Measurements from ENCODE around the gene PIGW.

The PIGW gene

DNA sequence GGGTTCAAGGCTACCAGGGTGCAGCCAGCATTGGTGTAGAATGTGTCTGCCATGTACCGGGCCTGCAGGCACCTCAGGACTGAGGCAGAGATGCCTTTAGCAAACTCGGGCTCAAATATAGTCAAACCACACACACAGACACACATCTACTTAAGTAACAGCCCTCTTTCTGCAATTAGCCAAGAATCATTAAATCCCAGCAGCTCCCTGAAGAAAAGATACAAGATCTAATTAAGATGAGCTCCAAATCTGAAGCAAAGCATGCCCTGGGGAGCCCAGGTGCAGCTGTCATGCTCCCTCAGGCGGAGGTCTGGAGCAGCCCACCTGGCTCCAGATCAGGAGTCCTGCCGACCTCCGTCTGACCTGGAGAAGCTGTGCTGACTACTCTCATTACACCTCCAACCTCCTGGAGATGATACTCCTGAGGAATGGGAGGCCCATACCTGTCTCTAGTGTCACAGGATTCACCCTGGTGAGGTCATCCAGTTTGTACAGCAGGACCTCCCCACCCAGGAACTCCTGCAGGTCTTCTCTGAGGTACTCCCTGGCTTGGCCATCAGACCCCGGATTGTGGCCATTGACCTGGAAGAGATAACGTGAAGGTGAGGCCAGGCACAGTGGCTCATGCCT lies 7.1 kb upstream of the PIGW start:
- H3K4me1 ChIP-seq (ENCODE audit: control insufficient read depth, insufficient read depth, low read length) = no peaks in the 10 kb centered on the region
- H3K36me3 ChIP-seq (ENCODE audit: control insufficient read depth, insufficient read depth, low read length) = peaks cover 43% of the 10 kb centered on the region
- no peak for DNase-seq (ENCODE audit: low read depth, low spot score)
- H3K9me3 ChIP-seq (ENCODE audit: control insufficient read depth, insufficient read depth, low read length) = no peaks in the 10 kb centered on the region
- H3K27me3 ChIP-seq (ENCODE audit: control insufficient read depth, insufficient read depth, low read length) = no peaks in the 10 kb centered on the region
- WGBS (ENCODE audit: insufficient coverage, insufficient read length) = no CpG with 5 or more reads among the region's 7 CpGs
- no peak overlapping the region for H3K4me3 ChIP-seq (ENCODE audit: low read length)
- H3K27ac ChIP-seq (ENCODE audit: low read length) = no peak overlapping the region

DNA sequence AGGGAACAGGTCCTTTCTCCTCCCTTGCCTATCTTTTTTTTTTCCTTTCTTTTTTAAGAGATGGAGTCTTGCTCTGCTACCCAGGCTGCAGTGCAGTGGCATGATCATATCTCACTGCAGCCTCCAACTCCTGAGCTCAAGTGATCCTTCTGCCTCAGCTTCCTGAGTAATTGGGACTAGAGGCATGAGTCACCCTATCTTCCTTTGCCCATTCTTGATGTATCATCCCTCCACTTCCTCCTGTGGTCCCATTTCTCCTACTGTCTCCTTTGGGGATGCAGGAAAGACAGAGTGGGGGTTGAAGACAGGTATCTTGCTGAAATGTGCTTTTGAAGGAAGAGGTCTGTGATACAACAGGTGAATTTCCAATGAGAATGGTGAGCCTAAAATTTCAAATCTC lies 5.7 kb upstream of the PIGW start:
- peaks cover 43% of the 10 kb centered on the region for H3K36me3 ChIP-seq (ENCODE audit: control insufficient read depth, insufficient read depth, low read length)
- no peak overlapping the region for H3K4me3 ChIP-seq (ENCODE audit: low read length)
- H3K9me3 ChIP-seq (ENCODE audit: control insufficient read depth, insufficient read depth, low read length) = no peaks in the 10 kb centered on the region
- H3K27me3 ChIP-seq (ENCODE audit: control insufficient read depth, insufficient read depth, low read length) = no peaks in the 10 kb centered on the region
- no peak overlapping the region for H3K27ac ChIP-seq (ENCODE audit: low read length)
- no peak for DNase-seq (ENCODE audit: low read depth, low spot score)
- no peaks in the 10 kb centered on the region for H3K4me1 ChIP-seq (ENCODE audit: control insufficient read depth, insufficient read depth, low read length)

DNA sequence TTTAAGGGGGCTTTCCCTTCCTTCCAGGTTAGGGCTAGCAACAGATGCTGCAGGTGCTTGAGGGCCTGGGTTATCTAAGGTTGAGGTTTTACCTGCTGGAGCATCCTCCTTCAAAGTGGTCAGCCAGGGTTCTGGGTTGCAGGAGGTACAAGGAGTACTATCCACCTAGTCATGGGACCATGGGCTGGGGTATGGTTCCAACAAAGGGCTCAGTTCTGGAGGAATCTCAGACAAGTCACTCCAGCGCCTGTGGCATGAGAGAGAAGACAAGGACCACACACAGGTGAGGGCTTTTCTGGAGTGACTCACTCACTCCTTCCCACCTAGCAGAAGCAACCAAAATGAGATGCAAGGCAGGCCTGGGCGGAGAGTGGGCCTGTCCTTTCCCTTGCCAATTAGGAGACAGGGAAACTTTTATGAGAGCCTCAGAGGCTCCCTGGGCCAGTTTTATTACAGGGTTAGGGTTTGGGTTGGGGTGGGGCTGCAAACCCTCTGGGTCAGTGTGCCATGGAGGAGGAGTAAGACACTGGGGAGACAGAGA lies 2.3 kb upstream of the PIGW start:
- H3K4me3 ChIP-seq (ENCODE audit: low read length) = no peak overlapping the region
- no peak for DNase-seq (ENCODE audit: low read depth, low spot score)
- no peaks in the 10 kb centered on the region for H3K9me3 ChIP-seq (ENCODE audit: control insufficient read depth, insufficient read depth, low read length)
- peaks cover 24% of the 10 kb centered on the region for H3K36me3 ChIP-seq (ENCODE audit: control insufficient read depth, insufficient read depth, low read length)
- H3K27ac ChIP-seq (ENCODE audit: low read length) = no peak overlapping the region
- H3K27me3 ChIP-seq (ENCODE audit: control insufficient read depth, insufficient read depth, low read length) = no peaks in the 10 kb centered on the region
- no CpG with 5 or more reads among the region's 2 CpGs for WGBS (ENCODE audit: insufficient coverage, insufficient read length)
- no peaks in the 10 kb centered on the region for H3K4me1 ChIP-seq (ENCODE audit: control insufficient read depth, insufficient read depth, low read length)

DNA sequence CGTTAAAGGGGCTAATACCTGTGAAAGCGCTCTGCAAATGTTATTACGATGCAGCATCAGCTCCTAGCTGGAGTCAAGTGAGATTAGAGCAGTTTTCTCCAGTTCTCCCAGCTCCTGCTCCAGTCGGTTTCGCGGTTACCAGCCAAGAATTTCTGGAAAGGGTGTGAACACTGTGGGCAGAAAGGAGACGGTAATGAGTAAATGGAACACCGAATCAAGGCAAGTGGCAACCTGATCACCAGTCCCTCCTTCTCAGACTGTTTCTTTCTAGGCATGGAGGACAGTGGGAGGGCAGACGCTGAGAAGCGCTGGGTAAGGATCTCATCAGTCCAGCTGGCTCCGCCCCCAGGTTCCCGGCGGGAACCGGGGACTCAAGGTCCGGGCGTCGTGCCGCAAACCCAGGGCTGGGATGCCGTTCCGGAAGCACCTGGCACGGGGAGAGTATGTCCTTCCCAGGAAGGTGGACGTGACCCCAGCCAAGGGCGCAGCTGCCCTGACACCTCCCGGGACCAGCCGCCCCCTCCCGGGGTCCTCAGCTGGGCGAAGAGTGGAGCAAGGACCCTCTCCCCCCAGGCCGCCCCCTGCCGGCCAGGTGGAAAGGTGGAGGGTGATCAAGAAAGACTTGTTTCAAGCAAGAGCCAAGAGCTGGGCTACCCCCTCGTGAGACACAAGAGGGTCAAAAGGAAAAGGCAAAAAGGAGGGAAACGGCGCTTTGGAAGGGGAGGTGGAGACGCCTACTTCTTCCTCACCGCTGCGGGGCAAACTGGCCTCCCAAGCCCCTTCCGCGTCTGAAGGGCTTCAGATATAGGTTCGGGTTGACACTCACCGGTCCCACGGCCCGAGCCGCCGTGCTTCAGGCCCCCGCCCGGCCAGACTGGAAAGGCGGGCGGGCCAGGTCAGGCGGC lies 600 bp upstream of the PIGW start:
- no peak overlapping the region for H3K27ac ChIP-seq (ENCODE audit: low read length)
- DNase-seq (ENCODE audit: low read depth, low spot score) = peak; percentile 55
- peak overlapping the region; percentile 92; the same call in 1 of the 2 replicates for H3K4me3 ChIP-seq (ENCODE audit: low read length)
- H3K36me3 ChIP-seq (ENCODE audit: control insufficient read depth, insufficient read depth, low read length) = peaks cover 15% of the 10 kb centered on the region; the same call in 1 of the 2 replicates
- WGBS (ENCODE audit: insufficient coverage, insufficient read length) = no CpG with 5 or more reads among the region's 48 CpGs
- no peaks in the 10 kb centered on the region for H3K27me3 ChIP-seq (ENCODE audit: control insufficient read depth, insufficient read depth, low read length)
- H3K4me1 ChIP-seq (ENCODE audit: control insufficient read depth, insufficient read depth, low read length) = no peaks in the 10 kb centered on the region
- H3K9me3 ChIP-seq (ENCODE audit: control insufficient read depth, insufficient read depth, low read length) = no peaks in the 10 kb centered on the region

DNA sequence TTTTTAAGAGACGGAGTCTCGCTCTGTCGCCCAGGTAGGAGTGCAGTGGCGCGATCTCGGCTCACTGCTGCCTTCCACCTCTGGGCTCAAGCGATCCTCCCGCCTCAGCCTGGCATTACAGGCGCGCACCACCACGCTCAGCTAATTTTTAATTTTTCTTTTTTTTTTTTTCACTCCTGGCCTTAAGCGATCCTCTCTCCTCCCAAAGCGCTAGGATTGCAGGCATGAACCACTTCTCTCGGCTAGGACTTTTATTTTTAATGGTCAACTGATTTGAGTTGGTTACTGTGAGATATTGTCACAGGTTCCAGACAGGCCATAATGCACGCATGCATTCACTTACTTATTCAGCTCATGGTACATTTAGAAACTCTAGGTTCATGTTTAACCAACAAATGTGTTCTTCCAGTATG lies 888 bp downstream of the PIGW start:
- peak overlapping the region; percentile 92 for H3K4me3 ChIP-seq (ENCODE audit: low read length)
- no peaks in the 10 kb centered on the region for H3K9me3 ChIP-seq (ENCODE audit: control insufficient read depth, insufficient read depth, low read length)
- WGBS (ENCODE audit: insufficient coverage, insufficient read length) = no CpG with 5 or more reads among the region's 15 CpGs
- H3K27ac ChIP-seq (ENCODE audit: low read length) = no peak overlapping the region
- no peaks in the 10 kb centered on the region for H3K27me3 ChIP-seq (ENCODE audit: control insufficient read depth, insufficient read depth, low read length)
- DNase-seq (ENCODE audit: low read depth, low spot score) = no peak
- H3K36me3 ChIP-seq (ENCODE audit: control insufficient read depth, insufficient read depth, low read length) = peaks cover 15% of the 10 kb centered on the region; the same call in 1 of the 2 replicates
- H3K4me1 ChIP-seq (ENCODE audit: control insufficient read depth, insufficient read depth, low read length) = no peaks in the 10 kb centered on the region

DNA sequence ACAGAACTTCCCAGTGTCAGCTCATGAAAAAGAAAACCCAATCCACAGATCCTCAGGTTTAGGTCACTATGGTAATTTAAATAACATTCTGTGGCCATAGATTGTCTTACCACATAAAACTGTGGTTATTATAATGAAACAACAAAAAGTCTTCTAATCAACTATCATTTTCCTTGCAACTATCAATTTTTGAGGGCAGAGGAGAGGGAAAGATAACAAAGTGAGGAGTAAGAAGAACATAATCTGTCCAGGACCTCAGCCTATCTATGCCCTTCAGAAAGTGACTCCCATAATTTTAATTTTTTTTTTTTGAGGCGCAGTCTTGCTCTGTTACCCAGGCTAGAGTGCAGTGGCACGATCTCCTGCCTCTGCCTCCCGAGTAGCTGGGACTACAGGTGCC lies 5.9 kb downstream of the PIGW start:
- Histone ChIP-seq H3K27ac (ENCODE audit: low read length) (no peak overlapping the region), H3K4me1 (ENCODE audit: control insufficient read depth, insufficient read depth, low read length) (no peaks in the 10 kb centered on the region), H3K27me3 (ENCODE audit: control insufficient read depth, insufficient read depth, low read length) (no peaks in the 10 kb centered on the region), H3K9me3 (ENCODE audit: control insufficient read depth, insufficient read depth, low read length) (no peaks in the 10 kb centered on the region), H3K4me3 (ENCODE audit: low read length) (no peak overlapping the region), H3K36me3 (ENCODE audit: control insufficient read depth, insufficient read depth, low read length) (no peaks in the 10 kb centered on the region)
- DNase-seq (ENCODE audit: low read depth, low spot score) = no peak
- whole genome bisulfite sequencing (ENCODE audit: insufficient coverage, insufficient read length) = no CpG with 5 or more reads among the region's 3 CpGs

DNA sequence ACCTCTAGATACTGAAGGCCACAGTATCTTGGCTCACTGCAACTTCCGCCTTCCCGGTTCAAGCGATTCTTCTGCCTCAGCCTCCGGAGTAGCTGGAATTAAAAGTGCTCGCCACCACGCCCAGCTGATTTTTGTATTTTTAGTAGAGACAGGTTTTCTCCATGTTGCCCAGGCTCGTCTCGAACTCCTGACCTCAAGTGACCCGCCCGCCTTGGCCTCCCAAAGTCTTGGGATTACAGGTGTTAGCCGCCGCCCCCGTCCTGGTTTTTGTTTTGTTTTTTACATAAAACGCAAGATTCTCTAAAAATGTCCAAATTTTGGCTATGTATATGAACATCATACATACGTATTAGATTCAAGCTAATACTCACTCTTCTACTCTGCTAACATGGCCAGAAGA lies 8.0 kb downstream of the PIGW start:
- no peak overlapping the region for H3K4me3 ChIP-seq (ENCODE audit: low read length)
- H3K9me3 ChIP-seq (ENCODE audit: control insufficient read depth, insufficient read depth, low read length) = no peaks in the 10 kb centered on the region
- no peak overlapping the region for H3K27ac ChIP-seq (ENCODE audit: low read length)
- no peak for DNase-seq (ENCODE audit: low read depth, low spot score)
- no CpG with 5 or more reads among the region's 15 CpGs for WGBS (ENCODE audit: insufficient coverage, insufficient read length)
- H3K36me3 ChIP-seq (ENCODE audit: control insufficient read depth, insufficient read depth, low read length) = no peaks in the 10 kb centered on the region
- no peaks in the 10 kb centered on the region for H3K4me1 ChIP-seq (ENCODE audit: control insufficient read depth, insufficient read depth, low read length)
- H3K27me3 ChIP-seq (ENCODE audit: control insufficient read depth, insufficient read depth, low read length) = no peaks in the 10 kb centered on the region

DNA sequence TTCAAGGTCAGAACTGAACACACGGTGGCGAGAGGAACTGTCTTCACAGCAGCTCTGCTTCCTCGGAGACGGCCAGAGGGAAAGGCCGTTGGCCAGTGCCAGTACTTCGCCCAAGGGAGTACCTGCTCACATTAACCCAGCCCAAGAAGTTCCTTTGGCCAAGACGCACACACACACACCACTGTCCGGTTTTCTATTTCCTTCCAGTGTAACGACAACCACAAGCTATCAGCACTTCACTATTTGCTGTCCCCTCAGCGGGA lies 9.2 kb downstream of the PIGW start:
- DNase-seq (ENCODE audit: low read depth, low spot score) = no peak
- Histone ChIP-seq H3K9me3 (ENCODE audit: control insufficient read depth, insufficient read depth, low read length) (no peaks in the 10 kb centered on the region), H3K4me3 (ENCODE audit: low read length) (peak overlapping the region; percentile 83; the same call in 1 of the 2 replicates), H3K4me1 (ENCODE audit: control insufficient read depth, insufficient read depth, low read length) (no peaks in the 10 kb centered on the region), H3K27me3 (ENCODE audit: control insufficient read depth, insufficient read depth, low read length) (no peaks in the 10 kb centered on the region), H3K36me3 (ENCODE audit: control insufficient read depth, insufficient read depth, low read length) (no peaks in the 10 kb centered on the region), H3K27ac (ENCODE audit: low read length) (no peak overlapping the region)
- WGBS (ENCODE audit: insufficient coverage, insufficient read length) = no CpG with 5 or more reads among the region's 10 CpGs

DNA sequence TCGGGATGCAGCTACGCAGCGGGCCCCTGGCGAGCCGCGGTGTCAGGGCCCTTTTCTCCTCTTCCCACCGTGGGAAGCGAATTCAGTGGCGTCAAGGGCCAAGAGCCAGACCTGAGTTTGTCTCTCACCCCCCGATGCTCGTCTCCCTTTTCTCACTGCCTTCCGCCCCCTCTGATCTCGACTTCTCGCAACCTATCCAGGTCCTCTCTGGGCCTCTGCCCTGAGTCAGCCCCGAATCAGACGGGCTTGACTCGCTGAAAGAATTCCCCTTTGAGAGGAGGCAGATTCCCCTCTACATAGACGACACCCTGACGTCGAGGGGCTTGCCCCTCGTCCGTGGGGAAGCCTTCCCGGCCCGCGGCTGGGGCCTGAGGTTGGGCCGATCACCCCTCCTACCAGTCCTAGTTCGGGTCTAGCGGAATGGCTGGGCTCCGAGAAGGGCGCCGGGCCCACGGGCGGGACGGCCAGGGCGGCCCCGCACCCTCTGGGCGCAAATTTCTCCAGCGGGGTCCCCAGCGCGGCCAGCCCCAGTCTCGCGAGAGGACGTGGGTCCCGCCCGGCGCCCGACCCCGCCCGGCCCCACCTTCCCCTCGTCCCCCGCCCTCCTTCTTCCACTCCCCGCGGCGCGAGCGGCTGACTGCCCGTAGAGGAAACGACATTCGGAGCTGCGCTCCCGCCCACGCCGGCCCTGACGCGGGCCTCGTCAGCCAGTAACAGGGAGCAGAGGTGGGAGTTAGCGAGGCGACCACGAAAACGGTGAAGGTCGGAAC lies 9.7 kb downstream of the PIGW start, which contains the start of gene GGNBP2:
TSS of gene GGNBP2 (plus strand) at position 613 of the 770 bp plus-strand sequence. CDS start 806 bp downstream, outside the sequence.
- Histone ChIP-seq H3K27me3 (ENCODE audit: control insufficient read depth, insufficient read depth, low read length) (no peaks in the 10 kb centered on the region), H3K4me3 (ENCODE audit: low read length) (peak within 1 kb of the TSS; percentile 84), H3K27ac (ENCODE audit: low read length) (no peak within 1 kb of the TSS), H3K9me3 (ENCODE audit: control insufficient read depth, insufficient read depth, low read length) (no peaks in the 10 kb centered on the region), H3K36me3 (ENCODE audit: control insufficient read depth, insufficient read depth, low read length) (no peaks in the 10 kb centered on the region), H3K4me1 (ENCODE audit: control insufficient read depth, insufficient read depth, low read length) (no peaks in the 10 kb centered on the region)
- WGBS (ENCODE audit: insufficient coverage, insufficient read length) = no CpG with 5 or more reads among the region's 71 CpGs
- DNase-seq (ENCODE audit: low read depth, low spot score) = peak; percentile 61

DNA sequence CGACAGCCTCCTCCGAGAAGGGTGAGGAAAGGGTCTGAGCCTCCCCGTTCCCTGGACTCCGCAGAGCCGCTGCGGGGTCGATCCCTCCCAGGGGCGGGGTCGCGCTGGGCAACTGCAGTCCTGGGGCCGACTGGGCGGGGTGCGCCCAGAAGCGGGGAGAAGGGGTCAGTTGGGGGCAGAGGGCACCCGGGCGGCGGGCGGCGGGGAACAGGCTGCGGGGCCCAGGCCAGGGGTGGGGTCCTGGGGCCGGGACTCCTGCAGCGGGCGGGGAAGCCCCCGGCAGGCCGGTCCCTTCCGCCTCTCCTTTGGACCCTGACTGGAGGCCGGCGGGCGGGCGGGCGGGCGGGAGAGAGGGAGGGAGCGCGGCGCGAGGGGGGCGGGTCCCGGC lies 10.3 kb downstream of the PIGW start:
- no peaks in the 10 kb centered on the region for H3K9me3 ChIP-seq (ENCODE audit: control insufficient read depth, insufficient read depth, low read length)
- H3K4me1 ChIP-seq (ENCODE audit: control insufficient read depth, insufficient read depth, low read length) = no peaks in the 10 kb centered on the region
- no CpG with 5 or more reads among the region's 38 CpGs for WGBS (ENCODE audit: insufficient coverage, insufficient read length)
- no peaks in the 10 kb centered on the region for H3K27me3 ChIP-seq (ENCODE audit: control insufficient read depth, insufficient read depth, low read length)
- no peaks in the 10 kb centered on the region for H3K36me3 ChIP-seq (ENCODE audit: control insufficient read depth, insufficient read depth, low read length)
- DNase-seq (ENCODE audit: low read depth, low spot score) = no peak
- H3K27ac ChIP-seq (ENCODE audit: low read length) = no peak overlapping the region
- H3K4me3 ChIP-seq (ENCODE audit: low read length) = peak overlapping the region; percentile 83

Measured in iPS DF 6.9 (cell line).